NT2/D1 (cell line): Measurements from ENCODE around the gene TCL1A.

Source experiments
- DNase-seq: peaks from one replicate; pipeline ENCODE4 v3.0.0-alpha.2; 2011; ENCODE audit warnings: low read depth, low spot score
- H3K27me3 ChIP-seq: 2 replicates; pipeline ENCODE4 v1.6.0; 2011; ENCODE audit warnings: mild to moderate bottlenecking; ENCODE audit not compliant: insufficient read length, insufficient read depth
- H3K36me3 ChIP-seq: 2 replicates; pipeline ENCODE4 v1.6.1; 2011; ENCODE audit warnings: mild to moderate bottlenecking, low read length, mixed read lengths; ENCODE audit not compliant: insufficient read depth, insufficient read length
- H3K4me1 ChIP-seq: 2 replicates; pipeline ENCODE4 v1.5.1; 2011; ENCODE audit not compliant: insufficient read depth, insufficient read length
- H3K4me3 ChIP-seq: 2 replicates; pipeline ENCODE4 v1.5.1; 2011; ENCODE audit warnings: low read depth; ENCODE audit not compliant: insufficient read length
- H3K9ac ChIP-seq: 2 replicates; pipeline ENCODE4 v1.6.0; 2011; ENCODE audit warnings: low read depth; ENCODE audit not compliant: insufficient read length
- H3K9me3 ChIP-seq: 2 replicates; pipeline ENCODE4 v1.5.1; 2011; ENCODE audit warnings: mild to moderate bottlenecking, low read length; ENCODE audit not compliant: insufficient read depth
- SUZ12 ChIP-seq: IDR thresholded peaks from 2 replicates; pipeline ENCODE4 v1.6.1; 2011; ENCODE audit not compliant: insufficient read length, insufficient read depth; ENCODE audit errors: extremely low read depth
- YY1 ChIP-seq: IDR thresholded peaks from 2 replicates; pipeline ENCODE4 v1.6.1; 2011; ENCODE audit not compliant: insufficient read length, insufficient read depth
- ZNF274 ChIP-seq: IDR thresholded peaks from 2 replicates; pipeline ENCODE4 v1.6.1; 2011; ENCODE audit warnings: mild to moderate bottlenecking, low read depth, low read length

Gene TCL1A

GRCh38 chr14:95695913-95696312, 18.0 kb downstream of the TCL1A start:
- H3K27me3 ChIP-seq: no peaks in the 10 kb centered on the region
- H3K9ac ChIP-seq: no peak overlapping the region
- H3K9me3 ChIP-seq: no peaks in the 10 kb centered on the region
- no peak for DNase-seq
- no peak overlapping the region for H3K4me3 ChIP-seq
- H3K36me3 ChIP-seq: no peaks in the 10 kb centered on the region
- H3K4me1 ChIP-seq: no peaks in the 10 kb centered on the region
- TF ChIP-seq SUZ12 (no peak), ZNF274 (no peak), YY1 (no peak)

DNA sequence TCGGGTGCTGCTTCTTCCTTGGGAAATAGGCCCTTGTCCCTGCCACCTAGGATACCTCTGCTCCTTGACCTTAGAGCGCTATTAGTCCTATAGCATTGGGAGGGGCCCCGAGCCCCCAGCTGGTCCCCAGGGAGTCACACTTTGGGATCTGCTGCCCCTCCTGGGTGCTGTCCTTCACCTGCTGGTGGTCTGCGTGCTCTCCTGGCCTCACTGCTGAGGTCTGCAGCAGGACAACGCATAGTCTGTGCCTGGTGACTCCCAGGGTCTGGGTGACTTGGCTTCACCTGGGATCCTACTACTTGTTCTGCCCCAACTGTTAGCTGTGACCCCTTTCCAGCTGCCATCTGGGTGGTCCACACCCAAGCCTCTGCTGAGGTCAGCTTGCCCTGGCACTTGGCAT, 18.9 kb downstream of the TCL1A start:
- Histone ChIP-seq H3K9me3 (no peaks in the 10 kb centered on the region), H3K36me3 (no peaks in the 10 kb centered on the region), H3K4me1 (no peaks in the 10 kb centered on the region), H3K9ac (no peak overlapping the region), H3K4me3 (no peak overlapping the region), H3K27me3 (no peaks in the 10 kb centered on the region)
- TF ChIP-seq ZNF274 (no peak), YY1 (no peak), SUZ12 (no peak)
- DNase-seq: no peak

DNA sequence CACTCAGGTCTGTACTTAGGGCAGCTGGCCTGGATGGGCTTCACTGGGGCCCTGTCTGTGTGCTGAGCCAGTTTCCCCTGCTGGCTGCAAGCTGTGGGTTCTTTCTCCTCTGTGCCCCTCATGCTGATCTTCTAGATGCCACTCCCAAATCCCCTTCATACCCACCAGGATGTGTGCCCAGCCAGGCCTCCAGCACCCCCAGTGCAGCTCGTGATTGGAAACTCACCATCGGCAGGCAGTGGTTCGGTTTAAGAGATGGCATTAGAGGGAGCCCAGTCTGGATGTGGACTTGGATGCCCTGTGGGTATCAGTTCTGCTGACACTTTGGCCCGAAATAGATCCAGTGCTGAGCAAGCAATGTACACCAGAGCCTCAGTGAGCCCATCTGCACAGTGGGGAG, 21.8 kb downstream of the TCL1A start:
- H3K4me3 ChIP-seq: no peak overlapping the region
- no peaks in the 10 kb centered on the region for H3K9me3 ChIP-seq
- no peak overlapping the region for H3K9ac ChIP-seq
- TF ChIP-seq ZNF274: no peak
- no peak for TF ChIP-seq SUZ12
- no peak for TF ChIP-seq YY1
- H3K4me1 ChIP-seq: no peaks in the 10 kb centered on the region
- no peak for DNase-seq
- no peaks in the 10 kb centered on the region for H3K27me3 ChIP-seq
- H3K36me3 ChIP-seq: no peaks in the 10 kb centered on the region

- Histone ChIP-seq H3K9ac (no peak overlapping the region), H3K4me1 (peaks cover 4% of the 10 kb centered on the region), H3K9me3 (no peaks in the 10 kb centered on the region), H3K27me3 (no peaks in the 10 kb centered on the region), H3K4me3 (no peak overlapping the region), H3K36me3 (no peaks in the 10 kb centered on the region)
- no peak for DNase-seq
- TF ChIP-seq ZNF274: no peak
- no peak for TF ChIP-seq YY1
- TF ChIP-seq SUZ12: no peak
Measured at GRCh38 chr14:95691591-95691990, 22.3 kb downstream of the TCL1A start.

DNA sequence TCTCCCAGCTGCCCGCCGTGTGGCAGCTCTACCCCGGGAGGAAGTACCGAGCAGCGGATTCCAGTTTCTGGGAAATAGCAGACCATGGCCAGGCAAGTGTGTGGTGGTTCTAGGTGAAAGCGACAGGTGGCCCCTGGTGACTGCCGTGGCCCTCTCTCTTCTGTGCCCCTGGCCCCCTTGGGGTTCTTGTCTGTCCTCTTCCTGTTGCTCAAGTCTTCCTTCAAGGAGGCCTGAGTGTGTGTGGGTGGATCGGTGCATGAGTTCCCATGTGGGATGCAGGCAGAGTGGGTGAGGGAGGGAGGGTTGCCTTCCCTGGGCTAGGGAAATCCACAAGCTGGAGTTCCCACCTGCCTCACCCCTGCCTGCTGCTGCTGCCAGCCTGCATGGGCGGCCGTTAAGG, 23.1 kb downstream of the TCL1A start:
- TF ChIP-seq ZNF274 (no peak), YY1 (no peak), SUZ12 (no peak)
- DNase-seq: no peak
- no peaks in the 10 kb centered on the region for H3K9me3 ChIP-seq
- H3K9ac ChIP-seq: no peak overlapping the region
- no peaks in the 10 kb centered on the region for H3K36me3 ChIP-seq
- peaks cover 5% of the 10 kb centered on the region for H3K4me1 ChIP-seq
- H3K27me3 ChIP-seq: no peaks in the 10 kb centered on the region
- H3K4me3 ChIP-seq: no peak overlapping the region

GRCh38 chr14:95689441-95689840, 24.5 kb downstream of the TCL1A start:
- DNase-seq: no peak
- no peaks in the 10 kb centered on the region for H3K36me3 ChIP-seq
- H3K27me3 ChIP-seq: no peaks in the 10 kb centered on the region
- peaks cover 5% of the 10 kb centered on the region for H3K4me1 ChIP-seq
- no peak for TF ChIP-seq ZNF274
- TF ChIP-seq SUZ12: no peak
- H3K9me3 ChIP-seq: no peaks in the 10 kb centered on the region
- no peak overlapping the region for H3K9ac ChIP-seq
- H3K4me3 ChIP-seq: no peak overlapping the region

- H3K9me3 ChIP-seq: no peaks in the 10 kb centered on the region
- H3K4me3 ChIP-seq: no peak overlapping the region
- TF ChIP-seq YY1 (no peak), ZNF274 (no peak), SUZ12 (no peak)
- H3K4me1 ChIP-seq: peaks cover 5% of the 10 kb centered on the region
- DNase-seq: no peak
- H3K36me3 ChIP-seq: no peaks in the 10 kb centered on the region
- no peaks in the 10 kb centered on the region for H3K27me3 ChIP-seq
- no peak overlapping the region for H3K9ac ChIP-seq
Measured at GRCh38 chr14:95686935-95687334, 27.0 kb downstream of the TCL1A start.
